ENCODE measurements around the gene ZNF638.

GRCh38 chr2:71339685-71340084 is 8.1 kb downstream of the ZNF638 start:
- TF ChIP-seq CTCF (IDR thresholded peaks at IDR 0.05) (no peak), ZFX (IDR thresholded peaks at IDR 0.05; ENCODE audit: borderline replicate concordance) (no peak)
